NB4 (cell line): ENCODE results near the gene FLT4.

Experiments
- POLR2A ChIP-seq: IDR thresholded peaks from 2 replicates; pipeline ENCODE4 v1.6.1; 2011; ENCODE audit warnings: mild to moderate bottlenecking; ENCODE audit not compliant: insufficient read length; ENCODE audit errors: extremely low read depth
- TF ChIP-seq, protein P1 (sequence below): IDR thresholded peaks from one replicate; pipeline ENCODE4 v1.5.1; 2012; ENCODE audit warnings: low read depth, low read length
- TF ChIP-seq, protein P2 (sequence below): IDR thresholded peaks from 2 replicates; pipeline ENCODE4 v1.6.1; 2011; ENCODE audit warnings: low read depth, low read length

DNA sequence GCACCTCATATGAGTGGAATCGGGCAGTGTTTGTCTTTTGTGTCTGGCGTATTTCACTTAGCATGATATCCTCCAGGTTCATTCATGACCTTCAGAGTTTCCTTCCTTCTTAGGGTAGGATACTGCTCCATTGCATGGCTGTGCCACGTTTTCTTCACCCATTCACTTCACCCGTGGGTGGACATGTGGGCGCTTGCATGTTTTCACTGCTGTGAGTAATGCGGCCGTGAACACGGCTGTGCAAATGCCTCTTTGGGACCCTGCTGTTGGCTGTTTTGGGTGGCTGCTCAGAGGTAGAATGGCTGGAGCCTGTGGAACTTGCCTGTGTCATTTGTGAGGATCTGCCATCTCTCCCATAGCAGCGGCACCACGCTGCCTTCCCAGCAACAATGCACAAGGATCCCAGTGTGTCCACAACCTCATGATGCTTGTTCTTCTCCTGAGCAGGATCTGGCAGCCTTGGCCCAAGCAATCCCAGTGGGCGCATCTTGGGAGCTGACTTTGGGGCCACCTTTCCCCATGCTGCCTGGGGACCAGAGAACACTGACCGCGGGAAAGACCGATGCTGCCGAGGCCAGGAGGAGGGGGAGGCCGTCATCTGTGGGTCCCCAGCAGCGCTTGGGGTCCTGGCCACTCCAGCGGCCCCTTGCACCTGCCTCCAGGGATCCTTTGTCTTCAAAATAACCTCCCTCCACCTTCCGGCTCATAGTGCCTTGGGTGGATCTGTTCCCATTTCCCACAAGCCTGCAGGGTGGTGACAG, 55.8 kb downstream of the FLT4 start:
- TF ChIP-seq, protein P1, sequence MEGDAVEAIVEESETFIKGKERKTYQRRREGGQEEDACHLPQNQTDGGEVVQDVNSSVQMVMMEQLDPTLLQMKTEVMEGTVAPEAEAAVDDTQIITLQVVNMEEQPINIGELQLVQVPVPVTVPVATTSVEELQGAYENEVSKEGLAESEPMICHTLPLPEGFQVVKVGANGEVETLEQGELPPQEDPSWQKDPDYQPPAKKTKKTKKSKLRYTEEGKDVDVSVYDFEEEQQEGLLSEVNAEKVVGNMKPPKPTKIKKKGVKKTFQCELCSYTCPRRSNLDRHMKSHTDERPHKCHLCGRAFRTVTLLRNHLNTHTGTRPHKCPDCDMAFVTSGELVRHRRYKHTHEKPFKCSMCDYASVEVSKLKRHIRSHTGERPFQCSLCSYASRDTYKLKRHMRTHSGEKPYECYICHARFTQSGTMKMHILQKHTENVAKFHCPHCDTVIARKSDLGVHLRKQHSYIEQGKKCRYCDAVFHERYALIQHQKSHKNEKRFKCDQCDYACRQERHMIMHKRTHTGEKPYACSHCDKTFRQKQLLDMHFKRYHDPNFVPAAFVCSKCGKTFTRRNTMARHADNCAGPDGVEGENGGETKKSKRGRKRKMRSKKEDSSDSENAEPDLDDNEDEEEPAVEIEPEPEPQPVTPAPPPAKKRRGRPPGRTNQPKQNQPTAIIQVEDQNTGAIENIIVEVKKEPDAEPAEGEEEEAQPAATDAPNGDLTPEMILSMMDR: no peak
- TF ChIP-seq POLR2A: no peak
- TF ChIP-seq, protein P2, sequence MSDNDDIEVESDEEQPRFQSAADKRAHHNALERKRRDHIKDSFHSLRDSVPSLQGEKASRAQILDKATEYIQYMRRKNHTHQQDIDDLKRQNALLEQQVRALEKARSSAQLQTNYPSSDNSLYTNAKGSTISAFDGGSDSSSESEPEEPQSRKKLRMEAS: no peak
